Measurements from ENCODE around the gene SPAG17. TPM values are rescaled to one million over a fixed set of nuclear protein-coding genes. Genes with fewer than 3 reads are reported as not detected.

SPAG17 gene
- total RNA-seq, 6 donors from 2014 or later = 0.26 to 94.3 (median 11.3) TPM

DNA sequence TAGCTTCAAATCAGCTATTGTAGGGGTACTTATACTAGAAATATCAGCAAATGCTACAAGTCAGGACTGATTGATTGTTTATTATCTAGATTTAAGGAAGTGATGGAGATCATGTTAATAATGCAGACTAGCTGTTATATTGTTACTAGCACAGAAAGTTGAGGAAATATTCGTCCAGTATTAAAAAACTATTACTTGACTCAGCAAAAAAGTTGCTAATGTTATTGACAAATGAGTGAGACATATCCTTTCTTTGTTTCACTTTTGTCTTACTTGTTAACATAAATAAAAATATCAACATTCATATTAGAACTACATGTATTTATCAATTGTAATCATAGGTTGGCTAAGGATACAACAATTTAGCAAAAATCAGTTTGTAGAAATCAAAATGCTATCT lies 141.4 kb downstream of the SPAG17 start:
- DNase-seq (no peak), ATAC-seq (ENCODE audit: low FRiP score in 2 of 2) (no peak)
- H3K4me3 ChIP-seq = no peak overlapping the region
- WGBS, 2 donors = 77 to 80% methylated on average over 1 of the region's 1 CpG
- H3K4me1 ChIP-seq = no peaks in the 10 kb centered on the region
- no peaks in the 10 kb centered on the region for H3K27me3 ChIP-seq
- H3K36me3 ChIP-seq = no peaks in the 10 kb centered on the region
- TF ChIP-seq, protein P1, sequence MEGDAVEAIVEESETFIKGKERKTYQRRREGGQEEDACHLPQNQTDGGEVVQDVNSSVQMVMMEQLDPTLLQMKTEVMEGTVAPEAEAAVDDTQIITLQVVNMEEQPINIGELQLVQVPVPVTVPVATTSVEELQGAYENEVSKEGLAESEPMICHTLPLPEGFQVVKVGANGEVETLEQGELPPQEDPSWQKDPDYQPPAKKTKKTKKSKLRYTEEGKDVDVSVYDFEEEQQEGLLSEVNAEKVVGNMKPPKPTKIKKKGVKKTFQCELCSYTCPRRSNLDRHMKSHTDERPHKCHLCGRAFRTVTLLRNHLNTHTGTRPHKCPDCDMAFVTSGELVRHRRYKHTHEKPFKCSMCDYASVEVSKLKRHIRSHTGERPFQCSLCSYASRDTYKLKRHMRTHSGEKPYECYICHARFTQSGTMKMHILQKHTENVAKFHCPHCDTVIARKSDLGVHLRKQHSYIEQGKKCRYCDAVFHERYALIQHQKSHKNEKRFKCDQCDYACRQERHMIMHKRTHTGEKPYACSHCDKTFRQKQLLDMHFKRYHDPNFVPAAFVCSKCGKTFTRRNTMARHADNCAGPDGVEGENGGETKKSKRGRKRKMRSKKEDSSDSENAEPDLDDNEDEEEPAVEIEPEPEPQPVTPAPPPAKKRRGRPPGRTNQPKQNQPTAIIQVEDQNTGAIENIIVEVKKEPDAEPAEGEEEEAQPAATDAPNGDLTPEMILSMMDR (IDR thresholded peaks at IDR 0.05) = no peak
- no peak for TF ChIP-seq EP300 (IDR thresholded peaks at IDR 0.05)
- no peak for TF ChIP-seq POLR2A (IDR thresholded peaks at IDR 0.05)
- no peak for TF ChIP-seq POLR2AphosphoS5 (IDR thresholded peaks at IDR 0.05)
- H3K27ac ChIP-seq = no peak overlapping the region
- H3K9me3 ChIP-seq = no peaks in the 10 kb centered on the region

DNA sequence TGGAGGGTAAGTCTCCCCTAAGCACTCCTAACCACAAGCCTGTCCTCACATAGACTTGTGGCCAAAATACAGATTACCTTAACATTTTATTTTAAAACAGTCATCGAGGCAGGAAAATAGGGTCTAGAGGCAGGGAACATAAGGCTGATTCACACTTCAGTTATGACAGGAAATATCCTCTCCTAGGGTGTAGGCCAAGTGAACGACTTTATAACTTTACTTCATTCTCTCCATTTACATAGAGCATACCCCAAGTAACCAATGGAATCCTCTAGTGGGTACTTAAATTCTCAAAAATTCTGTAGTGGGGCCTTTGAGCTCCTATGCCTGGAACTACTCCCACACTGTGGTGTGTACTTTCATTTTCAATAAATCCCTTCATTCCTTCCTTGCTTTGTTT lies 142.5 kb downstream of the SPAG17 start:
- Histone ChIP-seq H3K9me3 (no peaks in the 10 kb centered on the region), H3K36me3 (no peaks in the 10 kb centered on the region), H3K4me1 (no peaks in the 10 kb centered on the region), H3K4me3 (no peak overlapping the region), H3K27ac (no peak overlapping the region), H3K27me3 (no peaks in the 10 kb centered on the region)
- TF ChIP-seq, protein P1 (IDR thresholded peaks at IDR 0.05) = no peak
- TF ChIP-seq POLR2AphosphoS5 (IDR thresholded peaks at IDR 0.05) (no peak), POLR2A (IDR thresholded peaks at IDR 0.05) (no peak)
- 54 to 65% methylated on average over 2 of the region's 2 CpGs for WGBS, 2 donors
- DNase-seq (no peak), ATAC-seq (ENCODE audit: low FRiP score in 2 of 2) (no peak)

GRCh38 chr1:118039170-118039569 lies 145.9 kb downstream of the SPAG17 start:
- 55 to 56% methylated on average over 3 of the region's 3 CpGs for WGBS, 2 donors
- peak in 1 of 2 donors; percentile 45 for ATAC-seq (ENCODE audit: low FRiP score in 2 of 2)
- no peaks in the 10 kb centered on the region for H3K36me3 ChIP-seq

DNA sequence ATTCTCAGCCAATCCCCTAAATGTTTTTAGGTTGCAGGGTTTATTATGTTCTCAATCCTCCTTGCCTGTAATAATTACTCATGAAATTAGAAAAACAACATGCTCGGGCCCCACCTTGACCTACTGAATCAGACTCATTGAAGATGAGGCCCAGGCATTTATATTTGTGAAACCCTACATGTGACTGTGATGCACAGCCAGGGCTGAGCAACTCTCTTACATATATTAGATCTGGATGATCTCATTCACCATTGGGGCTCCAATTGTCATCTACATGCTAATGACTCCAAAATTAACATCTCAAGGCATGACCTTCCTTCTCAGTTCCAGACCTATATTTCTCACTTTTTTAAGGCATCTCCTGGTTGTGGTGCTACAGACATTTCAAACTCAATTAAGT lies 152.1 kb downstream of the SPAG17 start:
- Histone ChIP-seq H3K27ac (no peak overlapping the region), H3K9me3 (no peaks in the 10 kb centered on the region), H3K4me3 (no peak overlapping the region), H3K36me3 (no peaks in the 10 kb centered on the region), H3K27me3 (no peaks in the 10 kb centered on the region), H3K4me1 (no peaks in the 10 kb centered on the region)
- ATAC-seq (ENCODE audit: low FRiP score in 2 of 2) = no peak
- TF ChIP-seq EP300 (IDR thresholded peaks at IDR 0.05) = no peak
- TF ChIP-seq POLR2A (IDR thresholded peaks at IDR 0.05) = no peak
- TF ChIP-seq, protein P1 (IDR thresholded peaks at IDR 0.05) = no peak
- TF ChIP-seq POLR2AphosphoS5 (IDR thresholded peaks at IDR 0.05) = no peak
- WGBS, 2 donors = 58 to 89% methylated on average over 1 of the region's 1 CpG
- DNase-seq = no peak

More at GRCh38 chr1:118039170-118039569, 145.9 kb downstream of the SPAG17 start:
- Histone ChIP-seq H3K4me1 (no peaks in the 10 kb centered on the region), H3K9me3 (no peaks in the 10 kb centered on the region), H3K27ac (no peak overlapping the region), H3K4me3 (no peak overlapping the region), H3K27me3 (no peaks in the 10 kb centered on the region)
- no peak for DNase-seq
- TF ChIP-seq POLR2A (IDR thresholded peaks at IDR 0.05) = no peak
- no peak for TF ChIP-seq POLR2AphosphoS5 (IDR thresholded peaks at IDR 0.05)
- no peak for TF ChIP-seq EP300 (IDR thresholded peaks at IDR 0.05)
- TF ChIP-seq, protein P1 (IDR thresholded peaks at IDR 0.05) = no peak

DNA sequence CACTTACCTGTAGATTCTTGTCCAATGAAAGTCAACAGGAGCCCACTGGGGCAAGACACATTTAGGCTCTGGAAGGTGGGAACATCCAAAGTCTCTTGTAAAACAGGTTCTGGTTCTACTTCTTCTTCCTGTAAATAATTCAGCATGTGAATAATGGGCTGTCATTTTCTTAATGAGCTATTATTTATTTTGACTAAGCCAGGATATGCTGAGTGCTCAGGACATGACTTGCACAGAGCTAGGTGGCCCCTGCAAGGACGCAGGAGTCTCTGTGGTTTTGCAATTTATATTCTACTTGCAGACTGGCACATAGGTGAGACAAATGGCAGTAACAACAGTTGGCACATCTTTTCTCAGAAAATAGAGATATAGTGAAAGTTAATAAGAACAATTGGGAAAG lies 156.8 kb downstream of the SPAG17 start:
- no peaks in the 10 kb centered on the region for H3K4me1 ChIP-seq
- H3K27me3 ChIP-seq = no peaks in the 10 kb centered on the region
- TF ChIP-seq, protein P1 (IDR thresholded peaks at IDR 0.05) = no peak
- TF ChIP-seq POLR2AphosphoS5 (IDR thresholded peaks at IDR 0.05) (no peak), POLR2A (IDR thresholded peaks at IDR 0.05) (no peak), EP300 (IDR thresholded peaks at IDR 0.05) (no peak)
- no peaks in the 10 kb centered on the region for H3K36me3 ChIP-seq
- no peaks in the 10 kb centered on the region for H3K9me3 ChIP-seq
- WGBS, 2 donors = 31 to 41% methylated on average over 1 of the region's 1 CpG
- no peak overlapping the region for H3K27ac ChIP-seq
- H3K4me3 ChIP-seq = no peak overlapping the region
- DNase-seq (no peak), ATAC-seq (ENCODE audit: low FRiP score in 2 of 2) (no peak)
